GM21390 (cell line): ENCODE measurements around the gene DNAJC22.

Source experiments
- ATAC-seq: cut with Tn5 transposase; IDR thresholded peaks from one replicate; pipeline ENCODE4 v1.9.1; 2021; ENCODE audit not compliant: unreplicated experiment

DNAJC22 gene

GRCh38 chr12:49342914-49343731 lies 3.6 kb upstream of the DNAJC22 start:
- ATAC-seq = no peak

GRCh38 chr12:49344486-49345050 lies 2.1 kb upstream of the DNAJC22 start:
- ATAC-seq = no peak

DNA sequence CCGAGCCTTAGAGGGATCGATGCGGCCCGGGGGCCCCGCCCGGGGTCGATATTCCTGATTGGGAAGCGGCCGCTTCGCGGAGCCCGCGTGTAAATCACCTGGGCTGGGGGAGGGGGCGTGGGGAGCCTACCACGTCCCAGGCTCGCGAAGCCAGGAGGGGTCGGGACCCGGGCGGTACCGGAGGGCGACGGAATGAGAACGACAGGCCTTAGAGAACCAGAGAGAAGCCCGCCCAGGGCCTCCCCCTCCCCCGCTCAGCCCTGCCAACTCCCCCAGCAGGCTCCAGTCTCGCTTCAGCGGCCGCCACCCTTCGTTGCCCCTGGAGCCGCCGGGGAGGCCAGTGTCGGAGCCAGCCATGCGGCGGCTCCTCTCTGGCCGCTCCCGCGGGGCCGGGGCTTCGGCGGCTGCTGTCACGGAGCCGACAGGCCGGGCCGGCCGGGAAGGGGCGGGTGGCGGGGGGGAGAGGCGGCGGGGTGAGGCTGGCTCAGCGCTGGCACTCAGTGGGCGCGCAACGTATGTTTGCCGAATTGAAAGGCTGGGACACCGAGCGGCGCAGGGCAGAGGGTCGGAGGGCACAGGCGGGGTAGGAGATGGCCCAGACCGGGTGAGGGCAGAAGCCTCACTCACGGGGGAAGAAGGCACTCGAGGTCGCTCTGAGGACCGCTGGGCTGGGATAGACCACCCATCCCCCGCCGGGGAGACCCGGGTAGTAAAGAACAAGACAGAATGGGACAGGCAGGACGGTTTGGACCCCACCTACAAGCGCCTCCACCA lies 1.4 kb upstream of the DNAJC22 start:
- no peak for ATAC-seq

- ATAC-seq = no peak
These were observed 646 bp upstream of the DNAJC22 start for GRCh38 chr12:49345825-49346658.

- ATAC-seq = peak; percentile 57
These were observed 864 bp downstream of the DNAJC22 start for GRCh38 chr12:49347311-49348193.

DNA sequence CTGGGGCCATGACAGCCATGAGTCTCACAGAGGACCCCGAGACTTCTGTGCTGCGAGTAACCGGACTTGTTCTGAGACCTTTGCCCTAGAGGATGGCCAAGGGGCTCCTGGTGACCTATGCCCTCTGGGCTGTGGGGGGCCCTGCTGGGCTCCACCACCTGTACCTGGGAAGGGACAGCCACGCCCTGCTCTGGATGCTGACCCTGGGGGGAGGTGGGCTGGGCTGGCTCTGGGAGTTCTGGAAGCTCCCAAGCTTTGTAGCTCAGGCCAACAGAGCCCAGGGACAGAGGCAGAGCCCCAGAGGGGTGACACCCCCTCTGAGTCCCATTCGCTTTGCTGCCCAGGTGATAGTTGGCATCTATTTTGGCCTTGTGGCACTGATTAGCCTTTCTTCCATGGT lies 2.1 kb downstream of the DNAJC22 start:
- ATAC-seq = no peak

DNA sequence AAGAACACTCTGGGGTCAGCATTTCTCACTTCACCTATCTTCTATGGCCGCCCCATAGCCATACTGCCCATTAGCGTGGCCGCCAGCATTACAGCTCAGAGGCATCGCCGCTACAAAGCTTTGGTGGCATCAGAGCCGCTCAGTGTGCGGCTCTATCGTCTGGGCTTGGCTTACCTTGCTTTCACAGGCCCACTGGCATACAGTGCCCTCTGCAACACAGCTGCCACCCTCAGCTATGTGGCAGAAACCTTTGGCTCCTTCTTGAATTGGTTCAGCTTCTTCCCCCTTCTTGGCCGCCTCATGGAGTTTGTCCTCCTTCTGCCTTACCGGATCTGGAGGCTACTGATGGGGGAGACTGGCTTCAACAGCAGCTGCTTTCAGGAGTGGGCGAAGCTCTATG lies 2.6 kb downstream of the DNAJC22 start:
- ATAC-seq = no peak

DNA sequence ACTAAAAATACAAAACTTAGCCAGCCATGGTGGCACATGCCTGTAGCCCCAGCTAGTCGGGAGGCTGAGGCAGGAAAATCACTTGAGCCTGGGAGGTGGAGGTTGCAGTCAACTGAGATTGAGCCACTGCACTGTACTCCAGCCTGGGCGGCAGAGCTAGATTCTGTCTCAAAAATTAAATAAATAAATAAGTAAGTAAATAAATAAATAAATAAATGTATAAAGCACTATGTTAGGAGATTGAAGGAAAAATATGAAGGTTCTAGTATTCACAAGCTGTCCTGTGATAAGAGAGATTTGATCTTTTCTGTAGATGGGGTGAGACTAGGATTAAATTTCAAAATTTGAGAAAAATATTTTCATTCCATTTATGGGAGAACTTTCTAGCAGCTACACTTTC lies 5.7 kb downstream of the DNAJC22 start:
- ATAC-seq = no peak

DNA sequence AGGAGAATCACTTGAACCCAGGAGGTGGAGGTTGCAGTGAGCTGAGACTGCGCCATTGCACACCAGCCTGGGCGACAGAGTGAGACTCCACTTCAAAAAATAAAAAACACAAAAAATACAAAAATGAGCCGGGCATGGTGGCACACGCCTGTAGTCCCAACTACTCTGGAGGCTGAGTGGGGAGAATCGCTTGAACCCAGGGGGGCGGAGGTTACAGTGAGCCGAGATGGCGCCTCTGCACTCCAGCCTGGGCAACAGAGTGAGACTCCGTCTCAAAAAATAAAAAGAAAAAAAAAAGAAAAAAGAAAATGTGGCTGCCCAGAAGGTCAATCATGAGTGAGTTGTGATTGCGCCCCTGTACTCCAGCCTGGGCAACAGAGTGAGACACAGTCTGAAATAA lies 9.2 kb downstream of the DNAJC22 start:
- ATAC-seq = no peak

GRCh38 chr12:49357103-49357678 lies 10.5 kb downstream of the DNAJC22 start:
- ATAC-seq = no peak

GRCh38 chr12:49358483-49359141 lies 11.9 kb downstream of the DNAJC22 start:
- peak; percentile 57 for ATAC-seq

GRCh38 chr12:49359671-49360070 lies 13.0 kb downstream of the DNAJC22 start:
- no peak for ATAC-seq

DNA sequence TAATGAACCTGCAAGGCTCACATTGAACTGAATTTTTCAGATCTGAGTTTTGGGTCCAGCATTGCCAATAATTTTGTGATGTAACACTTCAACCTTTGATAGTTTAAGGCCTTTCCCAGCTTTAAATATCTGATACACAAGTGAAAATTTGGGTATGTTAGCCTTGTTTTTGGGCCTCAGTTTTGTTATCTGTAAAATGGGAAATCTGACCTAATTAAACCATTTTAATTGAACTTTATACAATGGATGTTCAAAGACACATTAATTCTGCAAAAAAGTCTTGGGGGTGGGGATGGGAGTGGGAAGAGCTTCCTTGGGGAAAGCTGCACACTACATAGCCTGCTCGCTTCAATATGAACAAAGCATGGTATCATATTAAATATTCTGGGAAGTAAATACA lies 15.4 kb downstream of the DNAJC22 start:
- ATAC-seq = no peak

DNA sequence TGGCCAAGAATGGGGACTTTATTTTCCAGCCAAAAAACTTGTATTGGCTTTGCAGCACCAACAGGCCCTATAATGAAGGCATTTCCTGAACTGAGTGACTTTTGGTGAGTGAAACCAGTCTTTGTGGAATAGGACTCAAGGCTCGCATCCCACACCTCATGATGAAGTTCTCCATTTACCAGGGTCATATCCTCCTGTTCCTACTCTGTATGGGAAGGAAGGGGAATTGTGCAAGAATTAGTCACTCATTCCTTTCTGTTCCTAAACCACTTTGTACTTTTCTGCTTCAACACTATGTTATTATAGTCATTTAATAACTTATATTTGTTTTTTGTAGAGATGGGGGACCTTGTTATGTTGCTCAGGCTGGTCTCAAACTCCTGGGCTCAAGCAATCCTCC lies 18.3 kb downstream of the DNAJC22 start:
- no peak for ATAC-seq

DNA sequence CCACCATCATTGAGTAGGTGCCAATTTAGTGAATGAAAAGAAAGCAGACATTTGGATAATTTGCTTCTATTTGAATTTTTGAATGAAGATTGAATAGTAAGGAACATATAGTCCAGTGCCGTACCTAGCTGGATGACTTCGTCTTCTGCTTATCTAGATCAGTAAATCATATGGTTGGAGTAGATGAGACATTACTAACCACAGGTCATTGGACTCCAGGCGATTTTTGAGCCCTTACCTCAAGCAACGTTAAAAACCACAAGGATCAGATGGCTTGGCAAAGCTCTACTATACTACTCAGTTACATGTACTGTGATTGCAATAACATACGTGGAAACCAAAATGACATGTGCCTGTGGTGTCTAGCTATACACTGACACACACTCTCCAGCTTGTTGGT lies 18.9 kb downstream of the DNAJC22 start:
- ATAC-seq = no peak

GRCh38 chr12:49366096-49366651 lies 19.5 kb downstream of the DNAJC22 start:
- peak; percentile 3 for ATAC-seq

GRCh38 chr12:49366652-49367380 lies 20.1 kb downstream of the DNAJC22 start:
- ATAC-seq = peak; percentile 60
